Measurements from ENCODE around the gene PLCXD3.

Gene PLCXD3

GRCh38 chr5:41277476-41278245 is 232.7 kb downstream of the PLCXD3 start:
- DNase-seq, result no peak

DNA sequence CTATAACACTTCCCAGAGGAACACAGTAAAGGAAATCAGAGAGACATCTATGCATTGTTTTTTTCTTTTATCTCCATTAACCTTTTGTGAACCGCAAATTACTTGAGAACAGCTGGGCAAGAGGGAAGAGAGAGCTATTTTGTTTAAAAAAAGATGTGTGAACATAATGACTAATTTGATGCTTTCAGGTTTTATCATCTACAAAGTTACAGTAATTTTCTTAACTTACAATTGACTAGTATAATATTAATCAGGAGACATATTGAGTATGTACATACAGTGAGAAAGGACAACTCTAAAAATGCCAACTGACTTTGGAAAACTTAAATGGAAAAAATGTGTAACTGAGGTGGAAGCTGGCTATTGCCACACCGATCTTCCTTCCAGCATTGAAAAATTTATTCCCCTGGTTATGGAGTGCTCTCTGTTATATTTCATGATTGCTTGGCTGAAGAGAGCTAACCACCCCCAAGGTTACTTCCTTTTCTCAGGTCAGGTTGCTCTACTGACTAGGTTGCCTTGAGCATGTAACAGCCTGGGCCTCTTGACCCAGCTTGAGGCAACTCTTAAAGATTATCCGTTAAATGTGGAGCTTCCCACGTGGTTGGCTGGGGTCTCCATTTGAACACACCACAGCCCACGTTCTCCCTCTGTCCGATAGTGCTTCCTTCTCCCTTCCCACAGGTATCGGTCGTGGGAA is 234.4 kb downstream of the PLCXD3 start:
- no peak for DNase-seq

- no peak for DNase-seq
Measured at GRCh38 chr5:41270423-41271251, 239.8 kb downstream of the PLCXD3 start.

DNA sequence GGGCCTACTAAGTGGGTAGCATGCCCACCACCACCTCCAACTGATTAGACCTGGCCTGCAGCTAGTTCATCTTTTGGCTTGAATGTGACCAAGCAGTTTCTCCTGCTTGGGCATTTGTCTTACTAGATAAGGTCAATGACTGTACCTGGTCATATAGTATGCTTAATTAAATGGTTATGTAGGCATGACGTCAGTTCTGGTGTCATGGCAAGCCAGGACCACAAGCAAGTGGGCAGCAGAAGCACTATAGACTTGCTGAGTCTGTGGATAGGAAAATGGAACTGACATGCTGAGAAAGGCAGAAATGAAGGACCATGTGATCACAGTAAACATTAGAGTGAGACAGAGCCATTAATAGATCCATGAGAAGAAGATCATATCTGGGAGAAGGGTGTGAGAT is 241.5 kb downstream of the PLCXD3 start:
- no peak for DNase-seq

DNA sequence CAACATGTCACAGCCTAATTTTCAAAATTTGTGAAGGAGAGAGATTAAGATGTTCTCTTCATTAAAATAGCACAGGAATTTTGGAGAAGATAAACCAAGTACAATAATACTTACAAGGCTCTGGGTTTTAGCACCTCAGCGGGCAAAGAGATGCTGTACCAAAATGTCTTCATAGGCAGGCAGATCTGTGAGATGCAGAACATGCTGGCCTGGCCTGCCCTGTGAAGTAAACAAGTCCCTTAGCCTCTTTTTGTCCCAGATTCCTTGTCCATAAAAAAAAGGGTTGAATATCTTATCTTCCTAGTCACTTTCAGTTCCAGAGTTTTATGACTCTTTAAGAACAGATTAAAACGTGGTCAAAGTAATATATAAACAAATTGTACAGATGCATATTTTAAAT is 244.0 kb downstream of the PLCXD3 start:
- no peak for DNase-seq

GRCh38 chr5:41264019-41264418 is 246.4 kb downstream of the PLCXD3 start:
- DNase-seq, result no peak

- DNase-seq, result no peak
Measured at GRCh38 chr5:41263335-41263734, 247.1 kb downstream of the PLCXD3 start.
